ENCODE data around the gene NARF. TPM values are rescaled to one million over a fixed set of nuclear protein-coding genes. Genes with fewer than 3 reads are reported as not detected.
A peak's percentile ranks its signal among the peaks of the same experiment; 100 is the strongest.

Gene NARF
- polyA plus RNA-seq, 2 of the 4 experiments (the other 2 are of a cell fraction) = 51.2 to 89.6 TPM

GRCh38 chr17:82491533-82491932 is 33.0 kb downstream of the NARF start (continued):
- TF ChIP-seq BHLHE40 (IDR thresholded peaks at IDR 0.05; ENCODE audit: low read depth, low read length) = no peak
- no peak for TF ChIP-seq POLR2A (IDR thresholded peaks at IDR 0.05; ENCODE audit: low read length)
- TF ChIP-seq, protein P1, sequence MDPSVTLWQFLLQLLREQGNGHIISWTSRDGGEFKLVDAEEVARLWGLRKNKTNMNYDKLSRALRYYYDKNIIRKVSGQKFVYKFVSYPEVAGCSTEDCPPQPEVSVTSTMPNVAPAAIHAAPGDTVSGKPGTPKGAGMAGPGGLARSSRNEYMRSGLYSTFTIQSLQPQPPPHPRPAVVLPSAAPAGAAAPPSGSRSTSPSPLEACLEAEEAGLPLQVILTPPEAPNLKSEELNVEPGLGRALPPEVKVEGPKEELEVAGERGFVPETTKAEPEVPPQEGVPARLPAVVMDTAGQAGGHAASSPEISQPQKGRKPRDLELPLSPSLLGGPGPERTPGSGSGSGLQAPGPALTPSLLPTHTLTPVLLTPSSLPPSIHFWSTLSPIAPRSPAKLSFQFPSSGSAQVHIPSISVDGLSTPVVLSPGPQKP (IDR thresholded peaks at IDR 0.05; ENCODE audit: low read depth, low read length) = no peak
- TF ChIP-seq FOXS1 (CRISPR knock-in tag; IDR thresholded peaks at IDR 0.05) = no peak
- TF ChIP-seq, protein P2, sequence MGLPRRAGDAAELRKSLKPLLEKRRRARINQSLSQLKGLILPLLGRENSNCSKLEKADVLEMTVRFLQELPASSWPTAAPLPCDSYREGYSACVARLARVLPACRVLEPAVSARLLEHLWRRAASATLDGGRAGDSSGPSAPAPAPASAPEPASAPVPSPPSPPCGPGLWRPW (IDR thresholded peaks at IDR 0.05) = no peak
- TF ChIP-seq GATA3 (IDR thresholded peaks at IDR 0.05; ENCODE audit: borderline replicate concordance) = no peak
- TF ChIP-seq KDM1A (IDR thresholded peaks at IDR 0.05; ENCODE audit: low read depth) = no peak
- TF ChIP-seq FOSL2 (IDR thresholded peaks at IDR 0.05) = no peak
- no peak for TF ChIP-seq FOSL2 (CRISPR knock-in tag; IDR thresholded peaks at IDR 0.05)

DNA sequence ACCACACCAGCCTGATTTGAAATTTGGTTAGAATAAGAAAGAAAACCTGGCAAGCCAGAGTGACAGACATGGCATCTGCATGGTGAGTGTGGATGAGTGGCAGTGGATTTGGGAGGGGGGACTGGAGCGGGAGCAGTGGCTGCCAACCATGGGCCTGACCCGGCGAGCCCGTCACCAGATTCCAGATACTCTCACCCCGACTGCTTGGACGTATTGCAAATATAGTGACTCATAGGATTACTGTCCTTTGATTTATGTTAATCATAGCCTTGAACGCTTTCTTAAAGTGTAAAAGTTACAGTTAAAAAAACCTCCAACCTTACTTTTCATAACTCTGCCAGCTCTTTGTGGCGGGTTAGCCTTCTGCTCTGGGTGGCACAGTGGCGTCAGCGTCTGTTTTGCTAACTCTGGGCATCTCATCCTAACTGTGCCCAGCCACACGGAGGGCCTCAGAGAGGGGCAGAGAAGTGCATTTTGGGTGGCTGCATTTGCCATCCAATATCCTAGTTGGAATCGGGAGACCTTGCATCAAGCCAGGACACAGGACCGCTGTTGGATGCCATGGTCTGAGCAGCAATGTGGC is 34.2 kb downstream of the NARF start:
- no peaks in the 10 kb centered on the region for H3K9me3 ChIP-seq
- H3K4me2 ChIP-seq = peak overlapping the region; percentile 47
- peaks cover 31% of the 10 kb centered on the region for H3K4me1 ChIP-seq
- FAIRE-seq = no peak
- peak; percentile 45; the same call in 1 of the 2 replicates for TF ChIP-seq FOSL2 (IDR thresholded peaks at IDR 0.05)
- TF ChIP-seq FOSL2 (CRISPR knock-in tag; IDR thresholded peaks at IDR 0.05) = peak; percentile 77
- TF ChIP-seq, protein P3, sequence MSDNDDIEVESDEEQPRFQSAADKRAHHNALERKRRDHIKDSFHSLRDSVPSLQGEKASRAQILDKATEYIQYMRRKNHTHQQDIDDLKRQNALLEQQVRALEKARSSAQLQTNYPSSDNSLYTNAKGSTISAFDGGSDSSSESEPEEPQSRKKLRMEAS (IDR thresholded peaks at IDR 0.05) = 0 out of 2 replicates have a peak, but pooled peaks have one; percentile 3
- TF ChIP-seq NFE2L2 (conservative IDR thresholded peaks at IDR 0.05; ENCODE audit: low read length) = no peak
- TF ChIP-seq, protein P4, sequence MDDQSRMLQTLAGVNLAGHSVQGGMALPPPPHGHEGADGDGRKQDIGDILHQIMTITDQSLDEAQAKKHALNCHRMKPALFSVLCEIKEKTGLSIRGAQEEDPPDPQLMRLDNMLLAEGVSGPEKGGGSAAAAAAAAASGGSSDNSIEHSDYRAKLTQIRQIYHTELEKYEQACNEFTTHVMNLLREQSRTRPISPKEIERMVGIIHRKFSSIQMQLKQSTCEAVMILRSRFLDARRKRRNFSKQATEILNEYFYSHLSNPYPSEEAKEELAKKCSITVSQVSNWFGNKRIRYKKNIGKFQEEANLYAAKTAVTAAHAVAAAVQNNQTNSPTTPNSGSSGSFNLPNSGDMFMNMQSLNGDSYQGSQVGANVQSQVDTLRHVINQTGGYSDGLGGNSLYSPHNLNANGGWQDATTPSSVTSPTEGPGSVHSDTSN (IDR thresholded peaks at IDR 0.05) = no peak
- TF ChIP-seq CTCF (IDR thresholded peaks at IDR 0.05) = no peak
- ChIA-PET CTCF (interaction anchor here (0.6 to 5.7 kb wide), 14 partner anchors 9 to 179 kb away, joined by 3 to 31 read pairs (median 4); partner anchors contain the start of gene FOXK2), POLR2A (interaction anchor here (0.9 kb wide), 1 partner anchor 36 kb away, joined by 4 read pairs; no protein-coding TSS in a partner anchor)
- DNase-seq (ENCODE audit: low read depth in 1 of 2, low spot score in 1 of 2) = peak in 1 of 2 experiments; percentile 79
- 45% methylated on average over 13 of the region's 13 CpGs for WGBS (ENCODE audit: missing lambda C conversion rate)
- peak overlapping the region in 1 of 2 experiments; percentile 72; a peak in 3 of 6 replicates for H3K27ac ChIP-seq
- H3K4me3 ChIP-seq = no peak overlapping the region
- no peak for ATAC-seq

- DNase-seq (ENCODE audit: low read depth in 1 of 2, low spot score in 1 of 2) (peak in 1 of 2 experiments; percentile 46), FAIRE-seq (no peak), ATAC-seq (no peak)
- POLR2A ChIA-PET = interaction anchor here (0.7 to 0.9 kb wide), 2 partner anchors 9 to 36 kb away, joined by 4 read pairs; no protein-coding TSS in a partner anchor
- no peaks in the 10 kb centered on the region for H3K9me3 ChIP-seq
- CTCF ChIA-PET = interaction anchor here (0.8 to 5.7 kb wide), 18 partner anchors 9 to 142 kb away, joined by 3 to 31 read pairs (median 6); partner anchors contain the start of gene FOXK2
- TF ChIP-seq PHF8 (IDR thresholded peaks at IDR 0.05; ENCODE audit: borderline replicate concordance, low read depth) (no peak), HOXB13 (CRISPR knock-in tag; IDR thresholded peaks at IDR 0.05; ENCODE audit: low read depth) (no peak), POLR2A (IDR thresholded peaks at IDR 0.05; ENCODE audit: low read length) (0 out of 2 replicates have a peak, but pooled peaks have one; percentile 21)
- TF ChIP-seq, protein P1 (IDR thresholded peaks at IDR 0.05; ENCODE audit: low read depth, low read length) = no peak
- H3K4me3 ChIP-seq = no peak overlapping the region
- H3K27ac ChIP-seq = peak overlapping the region in 1 of 2 experiments; percentile 72; a peak in 3 of 6 replicates
- WGBS (ENCODE audit: missing lambda C conversion rate) = 73% methylated on average over 12 of the region's 12 CpGs
- H3K4me1 ChIP-seq = peaks cover 33% of the 10 kb centered on the region
- peak overlapping the region; percentile 47 for H3K4me2 ChIP-seq
These were observed 34.8 kb downstream of the NARF start for GRCh38 chr17:82493226-82493781.
